Adrenal gland (tissue), 12 donors: Measurements from ENCODE around the gene CACNG1. TPM values are rescaled to one million over a fixed set of nuclear protein-coding genes. Genes with fewer than 3 reads are reported as not detected.

Experiments
- DNase-seq, 7 donors: peaks; one replicate each; pipeline ENCODE4 v3.0.0-alpha.2; 2019 to 2020
- H3K27ac ChIP-seq, 5 donors: fragments of 200-600 bp; sonication (generic) in 4 of 5; 1 replicate in 3 of 5; 2 replicates in 2 of 5; pipeline versions ENCODE4 v1.5.1 to v1.8.0; 2016 to 2020; ENCODE audit warnings: mild to moderate bottlenecking in 1 of 5
- H3K27me3 ChIP-seq: fragments of 200-600 bp; 2 replicates; pipeline ENCODE4 v1.8.0; 2021
- H3K36me3 ChIP-seq, 2 donors: fragments of 200-600 bp; replicated peaks in 1 of 2; 1 replicate in 1 of 2; 2 replicates in 1 of 2; pipeline versions ENCODE4 v1.5.1 to v1.8.0; 2018 to 2022
- H3K4me1 ChIP-seq, 2 donors: fragments of 200-600 bp; replicated peaks in 1 of 2; 1 replicate in 1 of 2; 2 replicates in 1 of 2; pipeline versions ENCODE4 v1.5.1 to v1.8.0; 2018 to 2021
- H3K4me3 ChIP-seq, 4 donors: fragments of 200-600 bp; sonication (generic) in 3 of 4; one replicate each; pipeline ENCODE4 v1.5.1; 2016 to 2018
- H3K9me3 ChIP-seq, 3 donors: fragments of 200-600 bp; sonication (generic) in 1 of 3; replicated peaks in 1 of 3; 1 replicate in 2 of 3; 2 replicates in 1 of 3; pipeline versions ENCODE4 v1.5.1 to v1.8.0; 2016 to 2021
- POLR2A ChIP-seq, 2 donors: fragments of 450-650 bp; IDR thresholded peaks; one replicate each; pipeline ENCODE4 v1.6.1; 2017; ENCODE audit warnings: antibody characterized with exemption in 2 of 2, mild to moderate bottlenecking in 2 of 2, moderate library complexity in 1 of 2
- WGBS, 4 donors: extraction: QIAGEN DNeasy Blood & Tissue Kit in 2 of 4; methylation state at CpG; one replicate each; pipeline versions ENCODE4 v1.1.5 to v1.1.7; 2013 to 2017; 5-methylcytosine and 5-hydroxymethylcytosine counted together
- intact Hi-C, 2 donors: fragments of 100-400 bp; cut with DNase I; formaldehyde crosslinking; loops; one replicate each; pipeline versions ENCODE4 v1.14.1 to v1.15.0; 2022 to 2023
- polyA plus RNA-seq, 3 donors: library from polyadenylated mRNA; stranded (reverse); fragments of 200-250 nt in 2 of 3; fragments of 350-450 nt in 1 of 3; fragmentation: Illumina TruSeq in 1 of 3; extraction: RNeasy Lipid Tissue Mini Kit (QIAGEN cat#74804) in 1 of 3; gene quantifications; one replicate each; pipeline ENCODE4 v1.2.3, GENCODE V29; 2013 to 2014
- total RNA-seq, 9 donors: library from RNA; depleted of rRNA in 4 of 9; stranded (reverse); fragments of >200 nt in 4 of 9; fragments of 120-200 nt in 1 of 9; fragmentation: NEBNext Ultra II Directional in 1 of 9; extraction: Animal tissue kit (Norgen Biotek cat#: 25700) in 1 of 9; gene quantifications; one replicate each; pipeline versions ENCODE4 v1.1.0 to v1.2.4, GENCODE V29; 2013 to 2023
- TF ChIP-seq, protein P1 (sequence below), 6 experiments: fragments of 450-650 bp in 4 of 6; fragments of 200-600 bp in 2 of 6; sonication (generic) in 1 of 6; IDR thresholded peaks; 1 replicate in 5 of 6; 2 replicates in 1 of 6; pipeline versions ENCODE4 v1.5.1 to v1.8.0; 2016 to 2021; ENCODE audit warnings: antibody characterized with exemption in 6 of 6, mild to moderate bottlenecking in 2 of 6, moderate library complexity in 1 of 6
- donor health status: healthy with polysubstance abuse.
- donor health status: Bipolar disorder and iron deficiency.
- donor health status: DM: yes; HTN: yes; CAD: no.
- donor health status: DM: no; HTN: no; CAD: no.
- donor health status: DM: no; HTN: no; CAD: no.
- donor health status: DM: yes; HTN: yes; CAD: no.

Gene CACNG1
- total and polyA plus RNA-seq, 12 donors, result 0.28 to 5.9 (median 1.2) TPM; not detected in 2

DNA sequence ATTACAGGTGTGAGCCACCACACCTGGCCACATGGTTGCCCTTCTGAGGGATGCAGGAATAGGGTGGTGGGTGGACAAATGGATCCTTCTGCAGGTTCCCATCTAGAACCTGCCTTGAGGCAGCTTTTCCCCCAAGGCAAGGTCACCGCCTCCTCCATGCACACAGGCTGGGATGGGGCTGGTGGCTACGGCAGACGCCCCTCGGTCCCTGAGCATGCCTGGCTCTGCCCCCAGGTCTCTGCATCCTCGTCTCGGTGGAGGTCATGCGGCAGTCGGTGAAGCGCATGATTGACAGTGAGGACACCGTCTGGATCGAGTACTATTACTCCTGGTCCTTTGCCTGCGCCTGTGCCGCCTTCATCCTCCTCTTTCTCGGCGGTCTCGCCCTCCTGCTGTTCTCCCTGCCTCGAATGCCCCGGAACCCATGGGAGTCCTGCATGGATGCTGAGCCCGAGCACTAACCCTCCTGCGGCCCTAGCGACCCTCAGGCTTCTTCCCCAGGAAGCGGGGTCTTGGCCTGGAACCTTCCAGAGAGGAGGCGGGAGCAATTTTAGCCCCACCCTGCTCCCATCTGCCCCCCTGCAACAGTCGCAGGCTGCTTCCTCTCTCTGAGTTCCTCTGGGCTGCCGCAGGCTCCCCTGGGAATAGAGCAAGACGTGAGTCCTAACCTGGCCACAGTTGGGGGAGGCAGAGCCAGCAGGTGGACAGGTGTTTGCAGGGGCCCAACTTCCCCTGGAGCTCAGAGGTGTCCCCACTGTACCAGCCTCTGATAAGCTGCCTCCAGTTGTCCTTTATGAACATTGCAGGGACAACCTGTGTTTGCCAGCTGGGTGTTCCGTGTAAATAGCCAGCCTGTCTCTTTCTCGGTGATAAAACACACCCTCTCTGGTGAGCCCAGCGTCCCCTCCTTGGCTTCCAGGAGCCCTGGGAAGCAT lies 11.7 kb downstream of the CACNG1 start:
- Histone ChIP-seq H3K9me3 (no peaks in the 10 kb centered on the region), H3K27ac (no peak overlapping the region), H3K4me3 (no peak overlapping the region), H3K27me3 (no peaks in the 10 kb centered on the region), H3K4me1 (no peaks in the 10 kb centered on the region), H3K36me3 (no peaks in the 10 kb centered on the region)
- peak in 1 of 7 donors; percentile 28 for DNase-seq
- intact Hi-C loops, result no loop called here
- WGBS, 4 donors, result 90 to 92% (median 91%) methylated on average over 11 to 29 of the region's 29 CpGs
- TF ChIP-seq POLR2A (IDR thresholded peaks at IDR 0.05), result no peak
- TF ChIP-seq, protein P1, sequence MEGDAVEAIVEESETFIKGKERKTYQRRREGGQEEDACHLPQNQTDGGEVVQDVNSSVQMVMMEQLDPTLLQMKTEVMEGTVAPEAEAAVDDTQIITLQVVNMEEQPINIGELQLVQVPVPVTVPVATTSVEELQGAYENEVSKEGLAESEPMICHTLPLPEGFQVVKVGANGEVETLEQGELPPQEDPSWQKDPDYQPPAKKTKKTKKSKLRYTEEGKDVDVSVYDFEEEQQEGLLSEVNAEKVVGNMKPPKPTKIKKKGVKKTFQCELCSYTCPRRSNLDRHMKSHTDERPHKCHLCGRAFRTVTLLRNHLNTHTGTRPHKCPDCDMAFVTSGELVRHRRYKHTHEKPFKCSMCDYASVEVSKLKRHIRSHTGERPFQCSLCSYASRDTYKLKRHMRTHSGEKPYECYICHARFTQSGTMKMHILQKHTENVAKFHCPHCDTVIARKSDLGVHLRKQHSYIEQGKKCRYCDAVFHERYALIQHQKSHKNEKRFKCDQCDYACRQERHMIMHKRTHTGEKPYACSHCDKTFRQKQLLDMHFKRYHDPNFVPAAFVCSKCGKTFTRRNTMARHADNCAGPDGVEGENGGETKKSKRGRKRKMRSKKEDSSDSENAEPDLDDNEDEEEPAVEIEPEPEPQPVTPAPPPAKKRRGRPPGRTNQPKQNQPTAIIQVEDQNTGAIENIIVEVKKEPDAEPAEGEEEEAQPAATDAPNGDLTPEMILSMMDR (IDR thresholded peaks at IDR 0.05), result no peak

DNA sequence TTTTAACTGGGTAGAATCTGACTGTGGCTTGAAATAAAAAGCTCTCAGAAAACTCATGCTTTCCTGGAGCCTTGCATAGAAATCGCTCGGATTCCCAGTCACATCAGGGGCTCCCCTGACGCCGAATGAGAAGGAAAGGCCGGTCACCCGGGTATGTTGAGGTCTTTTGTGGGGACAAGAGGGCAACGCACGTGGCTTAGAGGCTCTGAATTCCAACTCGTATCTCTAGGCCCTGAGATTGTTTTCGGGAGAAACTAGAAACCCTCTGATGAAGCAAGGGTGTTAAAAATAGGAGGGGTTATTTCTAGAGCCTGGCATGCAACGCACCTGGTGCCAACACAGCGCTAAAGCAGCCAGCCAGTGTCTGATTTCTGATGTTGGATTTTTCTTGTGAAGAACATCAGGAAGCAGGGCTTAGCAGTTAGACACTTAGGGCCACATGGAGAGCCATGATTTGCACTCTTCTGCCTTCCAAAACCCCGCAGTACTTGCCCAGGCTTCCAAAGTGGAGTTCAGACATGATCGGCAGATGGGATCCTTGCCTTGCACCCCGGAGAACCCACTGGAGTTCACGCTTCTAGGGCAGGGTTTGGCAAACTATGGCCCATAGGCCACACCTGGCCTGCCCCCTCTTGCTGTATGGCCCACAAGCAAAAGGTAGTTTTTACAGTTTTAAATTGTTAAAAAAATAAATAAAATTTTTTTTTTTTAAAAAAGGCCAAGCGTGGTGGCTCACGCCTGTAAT lies 12.6 kb downstream of the CACNG1 start:
- H3K4me3 ChIP-seq, result no peak overlapping the region
- H3K27ac ChIP-seq, result no peak overlapping the region
- TF ChIP-seq, protein P1 (IDR thresholded peaks at IDR 0.05), result no peak
- TF ChIP-seq POLR2A (IDR thresholded peaks at IDR 0.05), result no peak
- WGBS, 4 donors, result 91 to 96% (median 92%) methylated on average over 16 to 18 of the region's 18 CpGs
- H3K9me3 ChIP-seq, result no peaks in the 10 kb centered on the region
- no peaks in the 10 kb centered on the region for H3K36me3 ChIP-seq
- DNase-seq, result peak in 1 of 7 donors; percentile 35
- H3K27me3 ChIP-seq, result no peaks in the 10 kb centered on the region
- no peaks in the 10 kb centered on the region for H3K4me1 ChIP-seq
- intact Hi-C loops, result no loop called here

DNA sequence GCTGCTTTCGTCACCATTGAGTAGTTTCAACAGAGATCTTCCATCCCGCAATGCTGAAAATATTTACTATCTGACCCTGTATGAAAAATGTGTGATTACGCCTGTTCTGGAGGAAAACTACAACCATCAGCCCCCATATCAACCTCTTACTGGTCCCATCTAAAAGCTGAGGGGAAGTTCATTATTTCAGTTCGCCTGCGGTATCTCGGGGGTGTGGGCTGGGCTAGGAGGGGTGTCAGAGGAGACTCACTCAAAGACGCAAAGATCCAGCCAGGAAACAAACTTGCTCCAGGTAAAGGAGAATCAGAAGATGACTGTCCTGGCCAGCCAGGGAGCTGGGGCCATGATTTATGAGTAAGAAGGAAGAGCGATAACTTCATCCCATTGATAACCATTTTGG lies 13.7 kb downstream of the CACNG1 start:
- Histone ChIP-seq H3K9me3 (no peaks in the 10 kb centered on the region), H3K27me3 (no peaks in the 10 kb centered on the region), H3K4me3 (no peak overlapping the region), H3K36me3 (no peaks in the 10 kb centered on the region), H3K27ac (no peak overlapping the region), H3K4me1 (no peaks in the 10 kb centered on the region)
- intact Hi-C loops, result no loop called here
- 97 to 100% (median 98%) methylated on average over 8 of the region's 8 CpGs for whole genome bisulfite sequencing, 4 donors
- peak in 1 of 7 donors; percentile 15 for DNase-seq
- TF ChIP-seq, protein P1 (IDR thresholded peaks at IDR 0.05), result no peak
- no peak for TF ChIP-seq POLR2A (IDR thresholded peaks at IDR 0.05)

DNA sequence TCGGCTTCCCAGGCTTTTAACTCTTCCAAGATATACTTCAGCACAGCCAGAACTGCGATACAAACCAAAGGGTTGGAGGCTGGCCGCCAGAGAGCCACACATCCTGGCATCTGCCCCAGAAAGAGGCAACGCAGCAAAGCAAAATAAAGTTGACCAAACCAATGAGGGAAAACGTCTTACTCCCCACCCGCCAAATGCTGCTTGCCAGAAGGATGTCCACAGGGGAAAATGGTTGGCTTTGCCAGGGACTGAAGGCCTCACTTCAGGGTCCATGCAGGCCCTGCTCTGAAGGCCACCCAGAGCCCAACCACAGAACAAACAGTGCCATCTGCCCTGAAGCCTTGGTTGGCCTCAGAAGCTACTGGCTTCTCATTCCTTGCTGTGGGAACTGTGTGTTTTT lies 15.0 kb downstream of the CACNG1 start:
- H3K4me3 ChIP-seq, result no peak overlapping the region
- WGBS, 4 donors, result 66 to 85% (median 83%) methylated on average over 6 of the region's 6 CpGs
- peak in 3 of 7 donors; percentile 3 to 27 (median 26) for DNase-seq
- H3K27ac ChIP-seq, result no peak overlapping the region
- H3K4me1 ChIP-seq, result no peaks in the 10 kb centered on the region
- no peaks in the 10 kb centered on the region for H3K36me3 ChIP-seq
- TF ChIP-seq POLR2A (IDR thresholded peaks at IDR 0.05), result no peak
- TF ChIP-seq, protein P1 (IDR thresholded peaks at IDR 0.05), result no peak
- no peaks in the 10 kb centered on the region for H3K9me3 ChIP-seq
- no peaks in the 10 kb centered on the region for H3K27me3 ChIP-seq
- intact Hi-C loops, result no loop called here
